HG03045 (cell line): ENCODE results near the gene TAAR9.

Experiments used
- ATAC-seq: cut with Tn5 transposase; IDR thresholded peaks from one replicate; pipeline ENCODE4 v1.9.1; 2021; ENCODE audit warnings: mild to moderate bottlenecking, moderate library complexity; ENCODE audit not compliant: unreplicated experiment

TAAR9 gene

GRCh38 chr6:132584698-132585097 lies 46.6 kb downstream of the TAAR9 start:
- no peak for ATAC-seq

DNA sequence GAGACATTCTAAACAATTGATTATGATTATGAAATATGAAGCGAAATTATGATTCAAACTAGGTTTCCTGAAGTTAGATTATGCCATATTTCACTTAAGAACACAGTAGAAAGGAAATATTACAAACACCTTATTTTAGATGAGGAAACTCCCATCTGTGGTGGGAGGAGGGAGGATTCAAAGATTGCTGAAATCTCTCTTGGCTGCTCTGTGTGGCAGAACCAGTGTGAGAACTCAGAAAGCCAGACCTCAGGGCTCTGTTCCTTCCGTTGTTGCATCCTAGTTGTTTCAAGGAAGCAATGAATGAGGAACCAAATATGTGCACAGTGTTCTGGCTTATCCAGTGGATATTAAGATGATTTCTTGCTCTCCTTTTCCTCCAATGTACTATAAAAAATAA lies 49.3 kb downstream of the TAAR9 start:
- no peak for ATAC-seq
